Neural cell (in vitro differentiated cells): ENCODE results near the gene SPSB4. TPM values are rescaled to one million over a fixed set of nuclear protein-coding genes. Genes with fewer than 3 reads are reported as not detected.

ENCODE experiments used
- H2AFZ ChIP-seq: fragments of 200-600, 300-800 bp; sonication (generic), shearing (Covaris generic); 2 replicates; pipeline ENCODE4 v1.6.0; 2014; ENCODE audit warnings: low read depth, mild to moderate bottlenecking, antibody characterized with exemption, low read length, moderate library complexity
- H3F3A ChIP-seq: fragments of 200-600 bp; shearing (Covaris generic); 2 replicates; pipeline ENCODE4 v1.6.1; 2016; ENCODE audit warnings: mild to moderate bottlenecking, moderate library complexity, mixed read lengths, antibody characterized with exemption, low read length; ENCODE audit not compliant: insufficient read depth, poor library complexity, severe bottlenecking
- H3K27ac ChIP-seq: fragments of 200-600, 300-800 bp; sonication (generic), shearing (Covaris generic); 2 replicates; pipeline ENCODE4 v1.5.1; 2014; ENCODE audit warnings: mild to moderate bottlenecking, low read length, moderate library complexity
- H3K27me3 ChIP-seq: fragments of 300-800, 200-600 bp; sonication (generic), shearing (Covaris generic); 2 replicates; pipeline ENCODE4 v1.6.0; 2014; ENCODE audit warnings: mild to moderate bottlenecking, low read depth, low read length, moderate library complexity; ENCODE audit not compliant: insufficient read depth
- H3K36me3 ChIP-seq: fragments of 300-800, 200-600 bp; sonication (generic), shearing (Covaris generic); 2 replicates; pipeline ENCODE4 v1.5.1; 2014; ENCODE audit warnings: mild to moderate bottlenecking, antibody characterized with exemption, low read length, moderate library complexity; ENCODE audit not compliant: insufficient read depth
- H3K4me2 ChIP-seq: fragments of 300-800, 200-600 bp; sonication (generic), shearing (Covaris generic); 2 replicates; pipeline ENCODE4 v1.6.0; 2014; ENCODE audit warnings: mild to moderate bottlenecking, low read length
- H3K4me3 ChIP-seq: fragments of 300-800, 200-600 bp; sonication (generic), shearing (Covaris generic); 2 replicates; pipeline ENCODE4 v1.5.1; 2014; ENCODE audit warnings: mild to moderate bottlenecking, low read length, moderate library complexity
- H3K79me2 ChIP-seq: fragments of 200-600 bp; shearing (Covaris generic); replicated peaks from 2 replicates; pipeline ENCODE4 v1.6.0; 2014; ENCODE audit warnings: mild to moderate bottlenecking, low read length, moderate library complexity; ENCODE audit not compliant: insufficient read depth
- H3K9ac ChIP-seq: fragments of 300-800, 200-600 bp; sonication (generic), shearing (Covaris generic); 2 replicates; pipeline ENCODE4 v1.6.1; 2016; ENCODE audit warnings: mild to moderate bottlenecking, low read length, mixed read lengths
- H3K9me2 ChIP-seq: fragments of 200-600 bp; shearing (Covaris generic); 2 replicates; pipeline ENCODE4 v1.6.1; 2016; ENCODE audit warnings: mild to moderate bottlenecking, low read length, mixed read lengths; ENCODE audit not compliant: insufficient read depth
- H3K9me3 ChIP-seq: fragments of 200-600, 300-800 bp; sonication (generic), shearing (Covaris generic); 2 replicates; pipeline ENCODE4 v1.6.1; 2016; ENCODE audit warnings: mild to moderate bottlenecking, mixed run types, low read length, moderate library complexity, mixed read lengths
- H4K20me1 ChIP-seq: fragments of 200-600 bp; shearing (Covaris generic); 2 replicates; pipeline ENCODE4 v1.6.1; 2016; ENCODE audit warnings: mild to moderate bottlenecking, mixed run types; ENCODE audit not compliant: insufficient read depth
- EP300 ChIP-seq: fragments of 450-650 bp; conservative IDR thresholded peaks from 2 replicates; pipeline ENCODE4 v1.6.1; 2014; ENCODE audit warnings: antibody characterized with exemption, mild to moderate bottlenecking, moderate library complexity; ENCODE audit not compliant: poor library complexity, severe bottlenecking
- EZH2 ChIP-seq: fragments of 200-600, 300-800 bp; shearing (Covaris generic), sonication (generic); IDR thresholded peaks from 2 replicates; pipeline ENCODE4 v1.6.1; 2014; ENCODE audit warnings: antibody characterized with exemption, low read length, borderline replicate concordance, mild to moderate bottlenecking; ENCODE audit not compliant: insufficient read depth, poor library complexity, severe bottlenecking
- MXI1 ChIP-seq: fragments of 450-650 bp; conservative IDR thresholded peaks from 2 replicates; pipeline ENCODE4 v1.6.1; 2014; ENCODE audit warnings: antibody characterized with exemption, mild to moderate bottlenecking; ENCODE audit not compliant: poor library complexity, severe bottlenecking
- POLR2AphosphoS5 ChIP-seq: IDR thresholded peaks from 2 replicates; pipeline ENCODE4 v1.6.1; 2012
- RAD21 ChIP-seq: fragments of 450-650 bp; conservative IDR thresholded peaks from 2 replicates; pipeline ENCODE4 v1.6.1; 2014; ENCODE audit warnings: antibody characterized with exemption, mild to moderate bottlenecking, moderate library complexity
- SMC3 ChIP-seq: fragments of 450-650 bp; conservative IDR thresholded peaks from 2 replicates; pipeline ENCODE4 v1.6.1; 2014; ENCODE audit warnings: antibody characterized with exemption, mild to moderate bottlenecking, moderate library complexity; ENCODE audit not compliant: poor library complexity
- TAF1 ChIP-seq: IDR thresholded peaks from 2 replicates; pipeline ENCODE4 v1.6.1; 2012; ENCODE audit warnings: low read depth
- polyA plus RNA-seq: library from polyadenylated mRNA; depleted of rRNA; stranded (reverse); fragments of >200 nt; gene quantifications from 2 replicates; pipeline ENCODE4 v1.2.3, GENCODE V29; 2014
- TF ChIP-seq, protein P1 (sequence below): IDR thresholded peaks from 2 replicates; pipeline ENCODE4 v1.6.1; 2012; ENCODE audit warnings: borderline replicate concordance
- TF ChIP-seq, protein P2 (sequence below): fragments of 450-650 bp; IDR thresholded peaks from 2 replicates; pipeline ENCODE4 v1.5.1; 2014; ENCODE audit warnings: antibody characterized with exemption, mild to moderate bottlenecking, moderate library complexity; ENCODE audit not compliant: poor library complexity, severe bottlenecking

SPSB4 gene
- polyA plus RNA-seq, 1 donor from 2014 or later = 6.1 TPM

DNA sequence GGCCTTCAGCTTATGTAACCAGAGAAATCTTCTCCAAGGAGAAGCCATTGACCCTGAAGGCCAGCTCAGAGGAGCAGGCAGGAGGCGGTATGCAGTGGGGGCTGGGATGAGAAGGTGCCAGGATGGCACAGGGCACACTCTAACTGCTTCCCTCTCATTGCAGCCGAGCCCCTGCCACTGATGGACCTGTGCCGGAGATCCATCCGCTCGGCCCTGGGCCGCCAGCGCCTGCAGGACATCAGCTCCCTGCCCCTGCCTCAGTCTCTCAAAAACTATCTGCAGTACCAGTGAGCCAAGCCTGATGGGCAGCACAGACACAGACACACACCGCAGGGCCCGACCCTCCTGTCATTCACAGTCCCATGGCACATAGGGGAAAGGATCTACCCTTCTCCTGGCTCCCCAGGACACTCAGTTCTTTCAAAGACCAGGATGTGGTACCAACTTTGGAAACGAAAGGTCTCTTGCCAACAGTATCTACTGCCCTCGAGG lies 95.9 kb downstream of the SPSB4 start:
- Histone ChIP-seq H3K9ac (no peak overlapping the region), H3K9me2 (no peaks in the 10 kb centered on the region), H3K36me3 (no peaks in the 10 kb centered on the region), H2AFZ (no peak overlapping the region), H3K4me2 (no peak overlapping the region), H3K9me3 (peaks cover 5% of the 10 kb centered on the region), H3K79me2 (no peaks in the 10 kb centered on the region), H3K27ac (no peak overlapping the region), H4K20me1 (no peaks in the 10 kb centered on the region), H3K27me3 (no peaks in the 10 kb centered on the region), H3F3A (no peaks in the 10 kb centered on the region), H3K4me3 (no peak overlapping the region)
- TF ChIP-seq, protein P1, sequence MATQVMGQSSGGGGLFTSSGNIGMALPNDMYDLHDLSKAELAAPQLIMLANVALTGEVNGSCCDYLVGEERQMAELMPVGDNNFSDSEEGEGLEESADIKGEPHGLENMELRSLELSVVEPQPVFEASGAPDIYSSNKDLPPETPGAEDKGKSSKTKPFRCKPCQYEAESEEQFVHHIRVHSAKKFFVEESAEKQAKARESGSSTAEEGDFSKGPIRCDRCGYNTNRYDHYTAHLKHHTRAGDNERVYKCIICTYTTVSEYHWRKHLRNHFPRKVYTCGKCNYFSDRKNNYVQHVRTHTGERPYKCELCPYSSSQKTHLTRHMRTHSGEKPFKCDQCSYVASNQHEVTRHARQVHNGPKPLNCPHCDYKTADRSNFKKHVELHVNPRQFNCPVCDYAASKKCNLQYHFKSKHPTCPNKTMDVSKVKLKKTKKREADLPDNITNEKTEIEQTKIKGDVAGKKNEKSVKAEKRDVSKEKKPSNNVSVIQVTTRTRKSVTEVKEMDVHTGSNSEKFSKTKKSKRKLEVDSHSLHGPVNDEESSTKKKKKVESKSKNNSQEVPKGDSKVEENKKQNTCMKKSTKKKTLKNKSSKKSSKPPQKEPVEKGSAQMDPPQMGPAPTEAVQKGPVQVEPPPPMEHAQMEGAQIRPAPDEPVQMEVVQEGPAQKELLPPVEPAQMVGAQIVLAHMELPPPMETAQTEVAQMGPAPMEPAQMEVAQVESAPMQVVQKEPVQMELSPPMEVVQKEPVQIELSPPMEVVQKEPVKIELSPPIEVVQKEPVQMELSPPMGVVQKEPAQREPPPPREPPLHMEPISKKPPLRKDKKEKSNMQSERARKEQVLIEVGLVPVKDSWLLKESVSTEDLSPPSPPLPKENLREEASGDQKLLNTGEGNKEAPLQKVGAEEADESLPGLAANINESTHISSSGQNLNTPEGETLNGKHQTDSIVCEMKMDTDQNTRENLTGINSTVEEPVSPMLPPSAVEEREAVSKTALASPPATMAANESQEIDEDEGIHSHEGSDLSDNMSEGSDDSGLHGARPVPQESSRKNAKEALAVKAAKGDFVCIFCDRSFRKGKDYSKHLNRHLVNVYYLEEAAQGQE = no peak
- TF ChIP-seq, protein P2, sequence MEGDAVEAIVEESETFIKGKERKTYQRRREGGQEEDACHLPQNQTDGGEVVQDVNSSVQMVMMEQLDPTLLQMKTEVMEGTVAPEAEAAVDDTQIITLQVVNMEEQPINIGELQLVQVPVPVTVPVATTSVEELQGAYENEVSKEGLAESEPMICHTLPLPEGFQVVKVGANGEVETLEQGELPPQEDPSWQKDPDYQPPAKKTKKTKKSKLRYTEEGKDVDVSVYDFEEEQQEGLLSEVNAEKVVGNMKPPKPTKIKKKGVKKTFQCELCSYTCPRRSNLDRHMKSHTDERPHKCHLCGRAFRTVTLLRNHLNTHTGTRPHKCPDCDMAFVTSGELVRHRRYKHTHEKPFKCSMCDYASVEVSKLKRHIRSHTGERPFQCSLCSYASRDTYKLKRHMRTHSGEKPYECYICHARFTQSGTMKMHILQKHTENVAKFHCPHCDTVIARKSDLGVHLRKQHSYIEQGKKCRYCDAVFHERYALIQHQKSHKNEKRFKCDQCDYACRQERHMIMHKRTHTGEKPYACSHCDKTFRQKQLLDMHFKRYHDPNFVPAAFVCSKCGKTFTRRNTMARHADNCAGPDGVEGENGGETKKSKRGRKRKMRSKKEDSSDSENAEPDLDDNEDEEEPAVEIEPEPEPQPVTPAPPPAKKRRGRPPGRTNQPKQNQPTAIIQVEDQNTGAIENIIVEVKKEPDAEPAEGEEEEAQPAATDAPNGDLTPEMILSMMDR = no peak
- TF ChIP-seq EZH2 (no peak), POLR2AphosphoS5 (no peak), RAD21 (no peak), MXI1 (no peak), TAF1 (no peak), EP300 (no peak), SMC3 (no peak)

- Histone ChIP-seq H4K20me1 (no peaks in the 10 kb centered on the region), H3K4me2 (no peak overlapping the region), H3K9me3 (peaks cover 5% of the 10 kb centered on the region), H3F3A (no peaks in the 10 kb centered on the region), H3K27me3 (no peaks in the 10 kb centered on the region), H2AFZ (no peak overlapping the region), H3K79me2 (no peaks in the 10 kb centered on the region), H3K27ac (no peak overlapping the region), H3K9ac (no peak overlapping the region), H3K36me3 (no peaks in the 10 kb centered on the region), H3K9me2 (no peaks in the 10 kb centered on the region), H3K4me3 (no peak overlapping the region)
- TF ChIP-seq POLR2AphosphoS5 (no peak), MXI1 (no peak), EZH2 (no peak), SMC3 (no peak), RAD21 (no peak), TAF1 (no peak)
- TF ChIP-seq, protein P2 = no peak
Observed at GRCh38 chr3:141147657-141148056, 96.5 kb downstream of the SPSB4 start.
